GM23338 (cell line): ENCODE data around the gene TUBB. TPM values are rescaled to one million over a fixed set of nuclear protein-coding genes. Genes with fewer than 3 reads are reported as not detected.
"Not testable (repeated sequence)": the region's sequence is repeated elsewhere in the genome, so short reads cannot be mapped to it uniquely, and the experiment has no call there.

Experiments
- ATAC-seq: fragments of 200-7000 bp; cut with Tn5 transposase; 3 replicates; pipeline ENCODE4 v1.9.1; 2020
- DNase-seq: peaks from one replicate; pipeline ENCODE4 v3.0.0-alpha.2; 2015; ENCODE audit warnings: low spot score
- H2AFZ ChIP-seq: fragments of 200-600 bp; sonication (generic); 2 replicates; pipeline ENCODE4 v1.8.0; 2016; ENCODE audit warnings: antibody characterized with exemption, mild to moderate bottlenecking, moderate library complexity
- H3F3A ChIP-seq: fragments of 200-600 bp; sonication (generic); replicated peaks from 2 replicates; pipeline ENCODE4 v1.8.0; 2017; ENCODE audit warnings: antibody characterized with exemption, mixed run types, low read depth
- H3K27ac ChIP-seq: fragments of 200-600 bp; sonication (generic); 2 replicates; pipeline ENCODE4 v1.6.1; 2016; ENCODE audit warnings: low read depth
- H3K27me3 ChIP-seq: fragments of 200-600 bp; sonication (generic); 2 replicates; pipeline ENCODE4 v1.8.0; 2016; ENCODE audit warnings: mild to moderate bottlenecking, mixed run types, moderate library complexity; ENCODE audit not compliant: insufficient read depth
- H3K36me3 ChIP-seq: fragments of 200-600 bp; sonication (generic); 2 replicates; pipeline ENCODE4 v1.8.0; 2016; ENCODE audit warnings: mild to moderate bottlenecking; ENCODE audit not compliant: insufficient read depth
- H3K4me1 ChIP-seq: fragments of 200-600 bp; sonication (generic); 2 replicates; pipeline ENCODE4 v1.8.0; 2016; ENCODE audit warnings: mild to moderate bottlenecking, moderate library complexity; ENCODE audit not compliant: insufficient read depth
- H3K4me2 ChIP-seq: fragments of 200-600 bp; sonication (generic); 2 replicates; pipeline ENCODE4 v1.7.1; 2017; ENCODE audit warnings: mixed run types
- H3K4me3 ChIP-seq: fragments of 200-600 bp; sonication (generic); 2 replicates; pipeline ENCODE4 v1.6.1; 2016; ENCODE audit warnings: mixed run types
- H3K79me2 ChIP-seq: fragments of 200-600 bp; sonication (generic); replicated peaks from 2 replicates; pipeline ENCODE4 v1.8.0; 2017; ENCODE audit warnings: mild to moderate bottlenecking; ENCODE audit not compliant: insufficient read depth
- H3K9me2 ChIP-seq: fragments of 200-600 bp; sonication (generic); 2 replicates; pipeline ENCODE4 v1.8.0; 2017; ENCODE audit not compliant: insufficient read depth
- H4K20me1 ChIP-seq: fragments of 200-600 bp; sonication (generic); replicated peaks from 2 replicates; pipeline ENCODE4 v1.8.0; 2017; ENCODE audit warnings: mild to moderate bottlenecking; ENCODE audit not compliant: insufficient read depth
- H3K27ac Mint-ChIP-seq: 2 replicates; pipeline ENCODE4 v1.8.0; 2020; ENCODE audit warnings: inconsistent platforms, mild to moderate bottlenecking, moderate library complexity, mixed read lengths
- H3K27me3 Mint-ChIP-seq: 3 replicates; pipeline ENCODE4 v1.8.0; 2022; ENCODE audit warnings: low read depth, mild to moderate bottlenecking, moderate library complexity, mixed read lengths, inconsistent platforms; ENCODE audit not compliant: insufficient read depth, poor library complexity
- H3K36me3 Mint-ChIP-seq: 3 replicates; pipeline ENCODE4 v1.8.0; 2021; ENCODE audit warnings: low read depth, mild to moderate bottlenecking, inconsistent platforms, moderate library complexity, mixed read lengths
- H3K4me1 Mint-ChIP-seq: 3 replicates; pipeline ENCODE4 v1.8.0; 2020; ENCODE audit warnings: mild to moderate bottlenecking, inconsistent platforms, mixed read lengths
- H3K4me3 Mint-ChIP-seq: 3 replicates; pipeline ENCODE4 v1.8.0; 2021; ENCODE audit warnings: moderate library complexity, mild to moderate bottlenecking, inconsistent platforms, mixed read lengths
- H3K9me3 Mint-ChIP-seq: 3 replicates; pipeline ENCODE4 v1.8.0; 2020; ENCODE audit warnings: moderate library complexity, mild to moderate bottlenecking, inconsistent platforms, mixed read lengths
- CREB1 ChIP-seq: fragments of 250-450 bp; sonication (Bioruptor Pico); IDR thresholded peaks from 2 replicates; pipeline ENCODE4 v1.5.0; 2020; ENCODE audit warnings: low read depth, mild to moderate bottlenecking, moderate library complexity
- ETS1 ChIP-seq: IDR thresholded peaks from 2 replicates; pipeline ENCODE4 v1.6.1; 2016; ENCODE audit warnings: antibody characterized with exemption
- NANOG ChIP-seq: IDR thresholded peaks from 2 replicates; pipeline ENCODE4 v1.6.1; 2016; ENCODE audit warnings: antibody characterized with exemption, borderline replicate concordance
- POLR2AphosphoS5 ChIP-seq: IDR thresholded peaks from 2 replicates; pipeline ENCODE4 v1.6.1; 2016; ENCODE audit warnings: antibody characterized with exemption, low read depth
- ZNF114 ChIP-seq: fragments of 250-450 bp; sonication (Bioruptor Pico); IDR thresholded peaks from 2 replicates; pipeline ENCODE4 v1.5.0; 2020; ENCODE audit warnings: mild to moderate bottlenecking, moderate library complexity
- polyA plus RNA-seq: library from polyadenylated mRNA; unstranded; fragments of >200 nt; fragmentation: Nextera tagmentation; extraction: Ambion mirVana; gene quantifications from 2 replicates; pipeline ENCODE4 v1.2.1, GENCODE V29; 2016
- total RNA-seq: library from RNA; depleted of rRNA; stranded (reverse); fragments of >200 nt; shearing (Covaris generic); gene quantifications from 2 replicates; pipeline ENCODE4 v1.2.3, GENCODE V29; 2014
- TF ChIP-seq, protein P1 (sequence below): IDR thresholded peaks from one replicate; pipeline ENCODE4 v1.6.1; 2018; ENCODE audit warnings: antibody characterized with exemption; ENCODE audit not compliant: unreplicated experiment

Gene TUBB
- total and polyA plus RNA-seq, 2 experiments from 2014 or later, result 1,041 to 1,704 TPM

GRCh38 chr6:30716879-30717128, 3.3 kb upstream of the TUBB start:
- Mint-ChIP-seq H3K9me3 (peaks cover 13% of the 10 kb centered on the region; the same call in 2 of the 3 replicates), H3K27me3 (peaks cover 27% of the 10 kb centered on the region), H3K27ac (peak overlapping the region; percentile 95), H3K36me3 (peaks cover 56% of the 10 kb centered on the region), H3K4me3 (peak overlapping the region; percentile 100), H3K4me1 (peaks cover 22% of the 10 kb centered on the region)
- Histone ChIP-seq H3F3A (peaks cover 10% of the 10 kb centered on the region), H3K4me1 (peaks cover 7% of the 10 kb centered on the region), H2AFZ (peak overlapping the region; percentile 23; the same call in 1 of the 2 replicates), H3K27me3 (no peaks in the 10 kb centered on the region), H4K20me1 (peaks cover 7% of the 10 kb centered on the region; the same call in 1 of the 2 replicates), H3K36me3 (peaks cover 27% of the 10 kb centered on the region), H3K4me2 (peak overlapping the region; percentile 86), H3K9me2 (no peaks in the 10 kb centered on the region), H3K4me3 (peak overlapping the region; percentile 55), H3K79me2 (peaks cover 47% of the 10 kb centered on the region), H3K27ac (peak overlapping the region; percentile 33; the same call in 1 of the 2 replicates)
- TF ChIP-seq POLR2AphosphoS5 (no peak), ZNF114 (CRISPR knock-in tag) (peak; percentile 72; the same call in 1 of the 2 replicates)
- ATAC-seq, result no peak; the same call in 2 of the 3 replicates
- no peak for DNase-seq

GRCh38 chr6:30717129-30717844, 2.9 kb upstream of the TUBB start, which contains the start of gene MDC1:
TSS of gene MDC1 (minus strand) at chr6:30717281. CDS start at chr6:30715175, 2,106 bp downstream.
- Mint-ChIP-seq H3K27ac (peak within 1 kb of the TSS; percentile 100), H3K4me3 (peak within 1 kb of the TSS; percentile 100)

GRCh38 chr6:30717845-30718720, 2.1 kb upstream of the TUBB start:
- Mint-ChIP-seq H3K36me3 (peaks cover 56% of the 10 kb centered on the region), H3K4me1 (peaks cover 29% of the 10 kb centered on the region), H3K27ac (peak overlapping the region; percentile 100), H3K9me3 (peaks cover 13% of the 10 kb centered on the region; the same call in 2 of the 3 replicates), H3K4me3 (peak overlapping the region; percentile 100), H3K27me3 (peaks cover 38% of the 10 kb centered on the region)
- peaks cover 18% of the 10 kb centered on the region for H4K20me1 ChIP-seq
- peak overlapping the region; percentile 55 for H3K4me3 ChIP-seq
- H3K79me2 ChIP-seq, result peaks cover 60% of the 10 kb centered on the region
- not testable (repeated sequence) for ATAC-seq, H2AFZ ChIP-seq, H3K27me3 ChIP-seq, H3K9me2 ChIP-seq, DNase-seq
- H3K4me1 ChIP-seq, result peaks cover 11% of the 10 kb centered on the region
- peaks cover 23% of the 10 kb centered on the region for H3F3A ChIP-seq
- H3K4me2 ChIP-seq, result peak overlapping the region; percentile 77
- peaks cover 30% of the 10 kb centered on the region for H3K36me3 ChIP-seq
- peak overlapping the region; percentile 97 for H3K27ac ChIP-seq

More at GRCh38 chr6:30717129-30717844, 2.9 kb upstream of the TUBB start, which contains the start of gene MDC1:
- H3K27me3 ChIP-seq, result no peaks in the 10 kb centered on the region
- H3K4me1 ChIP-seq, result peaks cover 7% of the 10 kb centered on the region
- peaks cover 12% of the 10 kb centered on the region; the same call in 1 of the 2 replicates for H4K20me1 ChIP-seq
- H3F3A ChIP-seq, result peaks cover 15% of the 10 kb centered on the region
- DNase-seq, result peak; percentile 100
- peak within 1 kb of the TSS; percentile 23; the same call in 1 of the 2 replicates for H2AFZ ChIP-seq
- H3K36me3 ChIP-seq, result peaks cover 31% of the 10 kb centered on the region
- peak; percentile 76 for ATAC-seq
- peak within 1 kb of the TSS; percentile 86 for H3K4me2 ChIP-seq
- Mint-ChIP-seq H3K4me1 (peaks cover 22% of the 10 kb centered on the region), H3K27me3 (peaks cover 31% of the 10 kb centered on the region), H3K36me3 (peaks cover 56% of the 10 kb centered on the region), H3K9me3 (peaks cover 13% of the 10 kb centered on the region; the same call in 2 of the 3 replicates)
- H3K4me3 ChIP-seq, result peak within 1 kb of the TSS; percentile 55
- no peaks in the 10 kb centered on the region for H3K9me2 ChIP-seq
- peaks cover 52% of the 10 kb centered on the region for H3K79me2 ChIP-seq
- peak within 1 kb of the TSS; percentile 97 for H3K27ac ChIP-seq
- TF ChIP-seq, protein P1, sequence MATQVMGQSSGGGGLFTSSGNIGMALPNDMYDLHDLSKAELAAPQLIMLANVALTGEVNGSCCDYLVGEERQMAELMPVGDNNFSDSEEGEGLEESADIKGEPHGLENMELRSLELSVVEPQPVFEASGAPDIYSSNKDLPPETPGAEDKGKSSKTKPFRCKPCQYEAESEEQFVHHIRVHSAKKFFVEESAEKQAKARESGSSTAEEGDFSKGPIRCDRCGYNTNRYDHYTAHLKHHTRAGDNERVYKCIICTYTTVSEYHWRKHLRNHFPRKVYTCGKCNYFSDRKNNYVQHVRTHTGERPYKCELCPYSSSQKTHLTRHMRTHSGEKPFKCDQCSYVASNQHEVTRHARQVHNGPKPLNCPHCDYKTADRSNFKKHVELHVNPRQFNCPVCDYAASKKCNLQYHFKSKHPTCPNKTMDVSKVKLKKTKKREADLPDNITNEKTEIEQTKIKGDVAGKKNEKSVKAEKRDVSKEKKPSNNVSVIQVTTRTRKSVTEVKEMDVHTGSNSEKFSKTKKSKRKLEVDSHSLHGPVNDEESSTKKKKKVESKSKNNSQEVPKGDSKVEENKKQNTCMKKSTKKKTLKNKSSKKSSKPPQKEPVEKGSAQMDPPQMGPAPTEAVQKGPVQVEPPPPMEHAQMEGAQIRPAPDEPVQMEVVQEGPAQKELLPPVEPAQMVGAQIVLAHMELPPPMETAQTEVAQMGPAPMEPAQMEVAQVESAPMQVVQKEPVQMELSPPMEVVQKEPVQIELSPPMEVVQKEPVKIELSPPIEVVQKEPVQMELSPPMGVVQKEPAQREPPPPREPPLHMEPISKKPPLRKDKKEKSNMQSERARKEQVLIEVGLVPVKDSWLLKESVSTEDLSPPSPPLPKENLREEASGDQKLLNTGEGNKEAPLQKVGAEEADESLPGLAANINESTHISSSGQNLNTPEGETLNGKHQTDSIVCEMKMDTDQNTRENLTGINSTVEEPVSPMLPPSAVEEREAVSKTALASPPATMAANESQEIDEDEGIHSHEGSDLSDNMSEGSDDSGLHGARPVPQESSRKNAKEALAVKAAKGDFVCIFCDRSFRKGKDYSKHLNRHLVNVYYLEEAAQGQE, result peak; percentile 34
- TF ChIP-seq NANOG, result no peak
- TF ChIP-seq POLR2AphosphoS5, result peak; percentile 94
- TF ChIP-seq ZNF114 (CRISPR knock-in tag), result no peak
- peak; percentile 85 for TF ChIP-seq CREB1
- peak; percentile 80 for TF ChIP-seq ETS1
